Measurements from ENCODE around the gene COPRS. TPM values are rescaled to one million over a fixed set of nuclear protein-coding genes. Genes with fewer than 3 reads are reported as not detected.

Gene COPRS
- total and polyA plus RNA-seq, 4 experiments from 2014 or later: 3.3 to 13.2 (median 7.8) TPM

DNA sequence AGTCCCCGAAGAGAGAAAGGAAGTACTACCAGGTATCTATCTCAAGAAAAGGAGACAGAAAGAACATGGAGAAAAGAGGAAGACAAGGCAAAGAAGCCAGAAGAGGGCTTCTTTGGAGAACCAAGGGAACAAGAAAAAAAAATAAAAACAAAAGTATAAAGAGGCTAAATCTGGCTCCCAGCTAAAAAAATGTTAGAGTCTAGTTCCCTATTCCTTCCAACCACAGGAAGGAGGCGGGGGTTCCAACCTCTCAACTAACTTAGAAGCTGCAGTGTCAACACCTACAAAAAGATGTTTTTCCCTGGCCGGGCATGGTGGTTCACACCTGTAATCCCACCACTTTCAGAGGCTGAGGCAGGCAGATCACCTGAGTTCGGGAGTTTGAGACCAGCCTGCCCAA, 29.1 kb upstream of the COPRS start:
- POLR2A ChIA-PET (ENCODE audit: partially characterized antibody): no interaction called here
- no peak for DNase-seq
- intact Hi-C loops (cut with micrococcal nuclease): no loop called here
- H3K27me3 ChIP-seq (ENCODE audit: insufficient read depth, low read length): no peaks in the 10 kb centered on the region
- H3K36me3 ChIP-seq (ENCODE audit: insufficient read depth, low read length): peaks cover 55% of the 10 kb centered on the region
- Mint-ChIP-seq H3K27me3 (no peaks in the 10 kb centered on the region), H3K27ac (peak overlapping the region in 2 of 7 donors; percentile 42 to 68), H3K4me1 (no peaks in the 10 kb centered on the region), H3K9me3 (no peaks in the 10 kb centered on the region), H3K4me3 (no peak overlapping the region), H3K36me3 (peaks cover 35 to 54% of the 10 kb centered on the region in 2 donors)
- no peaks in the 10 kb centered on the region for H3K4me1 ChIP-seq (ENCODE audit: insufficient read depth, low read length)
- no peak overlapping the region for H3K4me3 ChIP-seq (ENCODE audit: low read length in 2 of 2)
- H3K9me3 ChIP-seq (ENCODE audit: control insufficient read depth in 1 of 2, low read length in 2 of 2): no peaks in the 10 kb centered on the region
- no peak overlapping the region for H3K27ac ChIP-seq (ENCODE audit: low read depth, low read length)
- CTCF ChIA-PET (ENCODE audit: partially characterized antibody): interaction anchor here (1.7 kb wide), 1 partner anchor 13 kb away, joined by 6 read pairs; the partner anchor contains the start of gene UTP6

DNA sequence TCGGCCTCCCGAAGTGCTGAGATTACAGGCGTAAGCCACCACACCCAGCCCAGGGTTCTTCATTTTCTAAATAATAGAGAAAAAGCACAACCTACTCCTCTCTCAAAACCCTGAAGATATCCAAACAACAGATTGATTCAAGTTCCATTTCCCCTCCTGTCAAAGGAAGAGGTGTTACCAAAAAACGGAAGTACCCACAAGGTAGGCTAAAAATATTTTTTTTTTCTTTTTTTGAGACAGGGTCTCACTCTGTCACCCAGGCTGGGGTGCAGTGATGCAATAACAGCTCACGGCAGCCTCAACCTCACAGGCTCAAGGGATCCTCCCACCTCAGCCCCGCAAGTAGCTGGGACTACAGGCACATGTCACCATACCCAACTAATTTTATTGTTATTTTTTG, 23.5 kb upstream of the COPRS start:
- Histone ChIP-seq H3K27me3 (ENCODE audit: insufficient read depth, low read length) (no peaks in the 10 kb centered on the region), H3K36me3 (ENCODE audit: insufficient read depth, low read length) (peaks cover 37% of the 10 kb centered on the region), H3K4me3 (ENCODE audit: low read length in 2 of 2) (no peak overlapping the region), H3K9me3 (ENCODE audit: control insufficient read depth in 1 of 2, low read length in 2 of 2) (no peaks in the 10 kb centered on the region), H3K4me1 (ENCODE audit: insufficient read depth, low read length) (no peaks in the 10 kb centered on the region), H3K27ac (ENCODE audit: low read depth, low read length) (no peak overlapping the region)
- H3K27me3 Mint-ChIP-seq: no peaks in the 10 kb centered on the region
- peaks cover 26 to 58% of the 10 kb centered on the region in 2 donors for H3K36me3 Mint-ChIP-seq
- intact Hi-C loops (cut with micrococcal nuclease): no loop called here
- H3K27ac Mint-ChIP-seq: peak overlapping the region in 1 of 7 donors; percentile 73
- CTCF ChIA-PET (ENCODE audit: partially characterized antibody): no interaction called here
- H3K4me3 Mint-ChIP-seq: no peak overlapping the region
- peaks cover 0 to 8% (median 1%) of the 10 kb centered on the region in 4 donors for H3K4me1 Mint-ChIP-seq
- no peak for DNase-seq
- no peaks in the 10 kb centered on the region for H3K9me3 Mint-ChIP-seq
- POLR2A ChIA-PET (ENCODE audit: partially characterized antibody): no interaction called here

DNA sequence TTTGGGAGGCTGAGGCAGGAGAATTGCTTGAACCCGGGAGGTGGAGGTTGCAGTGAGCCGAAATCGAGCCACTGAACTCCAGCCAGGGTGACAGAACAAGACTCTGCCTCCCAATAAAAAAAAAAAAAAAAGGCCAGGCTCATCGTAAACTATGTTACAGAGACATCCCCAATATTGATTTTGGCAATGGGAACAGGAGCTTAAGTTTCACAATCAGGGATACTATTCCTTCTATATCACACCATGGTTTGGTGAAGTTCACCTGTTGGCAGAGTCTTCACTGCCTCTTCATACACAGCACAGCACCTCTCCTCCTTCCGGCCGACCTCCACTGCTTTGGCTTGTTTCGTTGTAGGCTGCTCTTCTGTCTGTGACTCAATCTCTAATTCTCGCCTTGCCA, 21.3 kb upstream of the COPRS start:
- ChIA-PET CTCF (ENCODE audit: partially characterized antibody) (no interaction called here), POLR2A (ENCODE audit: partially characterized antibody) (no interaction called here)
- Mint-ChIP-seq H3K4me1 (peaks cover 0 to 8% (median 2%) of the 10 kb centered on the region in 4 donors), H3K9me3 (no peaks in the 10 kb centered on the region), H3K27me3 (no peaks in the 10 kb centered on the region), H3K27ac (peak overlapping the region in 1 of 7 donors; percentile 27), H3K36me3 (peaks cover 21 to 57% of the 10 kb centered on the region in 2 donors), H3K4me3 (no peak overlapping the region)
- Histone ChIP-seq H3K27me3 (ENCODE audit: insufficient read depth, low read length) (no peaks in the 10 kb centered on the region), H3K27ac (ENCODE audit: low read depth, low read length) (no peak overlapping the region), H3K9me3 (ENCODE audit: control insufficient read depth in 1 of 2, low read length in 2 of 2) (no peaks in the 10 kb centered on the region), H3K4me1 (ENCODE audit: insufficient read depth, low read length) (no peaks in the 10 kb centered on the region), H3K36me3 (ENCODE audit: insufficient read depth, low read length) (peaks cover 29% of the 10 kb centered on the region), H3K4me3 (ENCODE audit: low read length in 2 of 2) (no peak overlapping the region)
- intact Hi-C loops (cut with micrococcal nuclease): no loop called here
- DNase-seq: no peak

DNA sequence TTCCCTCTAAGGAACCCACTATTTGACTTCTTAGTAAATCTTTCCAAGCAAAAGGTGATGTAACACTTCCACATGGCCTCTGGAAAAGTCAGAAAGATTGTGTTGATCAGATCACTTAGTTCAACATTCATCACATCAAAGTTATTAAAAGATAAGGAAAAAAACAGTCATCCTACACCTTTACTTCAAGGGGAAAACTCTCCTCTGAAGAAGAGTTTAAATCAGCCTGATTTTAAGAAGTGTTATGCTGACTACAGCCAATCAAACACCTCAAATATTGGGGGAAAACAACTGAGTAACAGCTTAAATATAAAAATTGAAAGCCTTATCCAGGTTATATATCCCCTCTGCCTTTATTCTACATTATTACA, 19.6 kb upstream of the COPRS start:
- Mint-ChIP-seq H3K9me3 (no peaks in the 10 kb centered on the region), H3K36me3 (peaks cover 21 to 61% of the 10 kb centered on the region in 2 donors), H3K4me1 (peaks cover 0 to 8% (median 2%) of the 10 kb centered on the region in 4 donors), H3K27me3 (no peaks in the 10 kb centered on the region), H3K27ac (peak overlapping the region in 2 of 7 donors; percentile 4 to 22), H3K4me3 (no peak overlapping the region)
- CTCF ChIA-PET (ENCODE audit: partially characterized antibody): interaction anchor here (0.6 kb wide), 1 partner anchor 223 kb away, joined by 3 read pairs; no protein-coding TSS in a partner anchor
- POLR2A ChIA-PET (ENCODE audit: partially characterized antibody): no interaction called here
- Histone ChIP-seq H3K27ac (ENCODE audit: low read depth, low read length) (no peak overlapping the region), H3K4me1 (ENCODE audit: insufficient read depth, low read length) (no peaks in the 10 kb centered on the region), H3K9me3 (ENCODE audit: control insufficient read depth in 1 of 2, low read length in 2 of 2) (no peaks in the 10 kb centered on the region), H3K36me3 (ENCODE audit: insufficient read depth, low read length) (peaks cover 19% of the 10 kb centered on the region), H3K4me3 (ENCODE audit: low read length in 2 of 2) (no peak overlapping the region), H3K27me3 (ENCODE audit: insufficient read depth, low read length) (no peaks in the 10 kb centered on the region)
- intact Hi-C loops (cut with micrococcal nuclease): no loop called here
- DNase-seq: no peak

DNA sequence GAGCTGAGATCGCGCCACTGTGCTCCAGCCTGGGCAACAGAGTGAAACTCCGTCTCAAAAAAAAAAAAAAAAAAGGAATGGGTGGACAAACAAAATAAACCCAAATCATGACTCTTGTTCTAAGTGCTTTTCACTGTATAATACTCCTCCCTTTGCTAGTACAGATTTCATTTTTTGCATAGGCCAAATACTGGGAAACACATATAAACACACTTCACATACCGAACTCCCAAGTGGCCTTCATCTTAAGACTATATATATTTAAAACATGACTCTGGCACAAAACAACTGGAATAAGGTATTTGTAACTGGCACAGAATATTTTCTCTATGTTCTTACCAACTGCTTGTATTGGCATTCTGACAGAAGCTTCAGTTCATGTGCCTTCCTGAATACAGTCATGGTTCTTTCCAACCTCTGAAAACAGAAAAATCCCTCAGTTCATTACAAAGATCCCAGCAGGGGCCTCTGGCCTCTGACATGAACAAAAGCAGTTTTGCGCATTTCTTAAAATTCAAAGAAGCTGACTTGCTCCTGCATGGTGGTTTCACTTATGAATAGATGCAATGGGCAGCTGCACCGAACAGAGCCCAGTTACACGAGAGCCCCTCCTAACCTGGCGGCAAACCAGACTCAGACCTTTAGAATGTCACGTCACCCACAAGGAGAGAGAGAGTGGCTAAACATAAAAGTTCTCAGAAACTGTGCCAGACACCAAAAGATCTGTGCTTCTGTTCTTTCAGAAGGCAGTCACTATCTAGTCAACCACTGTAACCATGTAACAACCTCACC, 19.1 kb upstream of the COPRS start:
- Mint-ChIP-seq H3K36me3 (peaks cover 25 to 63% of the 10 kb centered on the region in 2 donors), H3K4me1 (peaks cover 0 to 8% (median 2%) of the 10 kb centered on the region in 4 donors), H3K9me3 (no peaks in the 10 kb centered on the region), H3K4me3 (no peak overlapping the region), H3K27me3 (no peaks in the 10 kb centered on the region), H3K27ac (peak overlapping the region in 4 of 7 donors; percentile 10 to 84 (median 45))
- DNase-seq: no peak
- CTCF ChIA-PET (ENCODE audit: partially characterized antibody): no interaction called here
- H3K4me3 ChIP-seq (ENCODE audit: low read length in 2 of 2): no peak overlapping the region
- peaks cover 21% of the 10 kb centered on the region for H3K36me3 ChIP-seq (ENCODE audit: insufficient read depth, low read length)
- no peak overlapping the region for H3K27ac ChIP-seq (ENCODE audit: low read depth, low read length)
- H3K27me3 ChIP-seq (ENCODE audit: insufficient read depth, low read length): no peaks in the 10 kb centered on the region
- no peaks in the 10 kb centered on the region for H3K9me3 ChIP-seq (ENCODE audit: control insufficient read depth in 1 of 2, low read length in 2 of 2)
- intact Hi-C loops (cut with micrococcal nuclease): no loop called here
- POLR2A ChIA-PET (ENCODE audit: partially characterized antibody): no interaction called here
- no peaks in the 10 kb centered on the region for H3K4me1 ChIP-seq (ENCODE audit: insufficient read depth, low read length)

DNA sequence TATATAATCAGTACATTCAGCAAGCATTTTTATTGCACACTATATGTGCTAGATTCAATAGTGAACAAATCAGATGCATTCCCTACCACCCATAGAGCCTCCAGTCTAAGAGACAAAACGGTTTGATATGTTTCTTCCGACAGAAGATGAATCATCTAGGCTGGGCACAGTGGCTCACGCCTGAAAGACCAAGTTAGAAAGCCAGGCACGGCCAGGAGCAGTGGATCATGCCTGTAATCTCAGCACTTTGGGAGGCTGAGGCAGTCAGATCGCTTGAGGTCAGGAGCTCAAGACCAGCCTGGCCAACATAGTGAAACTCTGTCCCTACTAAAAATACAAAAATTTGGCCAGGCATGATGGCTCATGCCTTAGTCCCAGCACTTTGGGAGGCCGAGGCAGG, 18.3 kb upstream of the COPRS start:
- Mint-ChIP-seq H3K36me3 (peaks cover 28 to 65% of the 10 kb centered on the region in 2 donors), H3K27me3 (no peaks in the 10 kb centered on the region), H3K4me1 (peaks cover 0 to 8% (median 2%) of the 10 kb centered on the region in 4 donors), H3K27ac (peak overlapping the region in 1 of 7 donors; percentile 18), H3K9me3 (no peaks in the 10 kb centered on the region), H3K4me3 (no peak overlapping the region)
- ChIA-PET CTCF (ENCODE audit: partially characterized antibody) (no interaction called here), POLR2A (ENCODE audit: partially characterized antibody) (no interaction called here)
- Histone ChIP-seq H3K4me3 (ENCODE audit: low read length in 2 of 2) (no peak overlapping the region), H3K27ac (ENCODE audit: low read depth, low read length) (no peak overlapping the region), H3K9me3 (ENCODE audit: control insufficient read depth in 1 of 2, low read length in 2 of 2) (no peaks in the 10 kb centered on the region), H3K36me3 (ENCODE audit: insufficient read depth, low read length) (peaks cover 28% of the 10 kb centered on the region), H3K27me3 (ENCODE audit: insufficient read depth, low read length) (no peaks in the 10 kb centered on the region), H3K4me1 (ENCODE audit: insufficient read depth, low read length) (no peaks in the 10 kb centered on the region)
- no peak for DNase-seq
- intact Hi-C loops (cut with micrococcal nuclease): no loop called here

DNA sequence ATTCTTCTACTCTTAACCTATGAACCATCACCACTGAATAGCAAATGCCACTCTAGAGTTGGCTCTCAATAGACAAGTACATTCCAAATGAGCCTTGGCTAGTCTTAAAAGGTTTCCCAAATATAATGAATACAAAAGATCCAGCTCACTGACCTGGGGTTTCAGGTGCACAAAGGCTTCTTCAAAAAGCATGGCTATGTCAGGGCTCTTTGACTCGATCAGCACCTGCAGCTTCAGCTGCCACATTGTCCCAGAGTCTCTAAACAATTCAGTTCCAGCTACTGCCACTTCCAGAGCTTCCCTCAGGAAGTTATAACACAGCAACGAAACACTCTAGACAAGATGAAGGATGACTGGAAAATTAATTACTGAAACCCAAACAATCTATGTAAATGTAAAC, 16.0 kb upstream of the COPRS start:
- ChIA-PET POLR2A (ENCODE audit: partially characterized antibody) (interaction anchor here (0.6 kb wide), 1 partner anchor 15 kb away, joined by 3 read pairs; no protein-coding TSS in a partner anchor), CTCF (ENCODE audit: partially characterized antibody) (interaction anchor here (1.1 kb wide), 1 partner anchor 32 kb away, joined by 3 read pairs; no protein-coding TSS in a partner anchor)
- H3K9me3 ChIP-seq (ENCODE audit: control insufficient read depth in 1 of 2, low read length in 2 of 2): no peaks in the 10 kb centered on the region
- no peak for DNase-seq
- peaks cover 40% of the 10 kb centered on the region for H3K36me3 ChIP-seq (ENCODE audit: insufficient read depth, low read length)
- H3K27ac ChIP-seq (ENCODE audit: low read depth, low read length): no peak overlapping the region
- no peaks in the 10 kb centered on the region for H3K27me3 Mint-ChIP-seq
- H3K9me3 Mint-ChIP-seq: no peaks in the 10 kb centered on the region
- H3K4me3 Mint-ChIP-seq: no peak overlapping the region
- peaks cover 0 to 8% (median 2%) of the 10 kb centered on the region in 4 donors for H3K4me1 Mint-ChIP-seq
- H3K4me1 ChIP-seq (ENCODE audit: insufficient read depth, low read length): no peaks in the 10 kb centered on the region
- no peaks in the 10 kb centered on the region for H3K27me3 ChIP-seq (ENCODE audit: insufficient read depth, low read length)
- H3K36me3 Mint-ChIP-seq: peaks cover 24 to 63% of the 10 kb centered on the region in 2 donors
- no peak overlapping the region for H3K4me3 ChIP-seq (ENCODE audit: low read length in 2 of 2)
- intact Hi-C loops (cut with micrococcal nuclease): no loop called here
- H3K27ac Mint-ChIP-seq: no peak overlapping the region

Data from CD4-positive, alpha-beta memory T cell (primary cell).